ENCODE results near the gene KRTAP1-1.
"Not testable (repeated sequence)": the region's sequence is repeated elsewhere in the genome, so short reads cannot be mapped to it uniquely, and the experiment has no call there.

The KRTAP1-1 gene

GRCh38 chr17:41040783-41041571 lies at the start of gene KRTAP1-1:
TSS of gene KRTAP1-1 (minus strand) at chr17:41041450. CDS start at chr17:41041397, 53 bp downstream.
- H3K27ac ChIP-seq (ENCODE audit: low read length); H3K9me3 ChIP-seq (ENCODE audit: control insufficient read depth in 2 of 2, low read length in 2 of 2); H3K9ac ChIP-seq (ENCODE audit: low read length in 2 of 2); H3K36me3 ChIP-seq (ENCODE audit: control insufficient read depth in 2 of 2, insufficient read depth in 2 of 2, low read length in 2 of 2); H3K4me3 ChIP-seq (ENCODE audit: low read length in 2 of 2); H3K27me3 ChIP-seq (ENCODE audit: control insufficient read depth in 1 of 2, insufficient read depth in 2 of 2, low read length in 2 of 2); H3K4me1 ChIP-seq (ENCODE audit: control insufficient read depth, insufficient read depth, low read length): not testable (repeated sequence)

- not testable (repeated sequence) for H3K4me3 ChIP-seq (ENCODE audit: low read length in 2 of 2); H3K9ac ChIP-seq (ENCODE audit: low read length in 2 of 2); H3K36me3 ChIP-seq (ENCODE audit: control insufficient read depth in 2 of 2, insufficient read depth in 2 of 2, low read length in 2 of 2); H3K27me3 ChIP-seq (ENCODE audit: control insufficient read depth in 1 of 2, insufficient read depth in 2 of 2, low read length in 2 of 2); H3K4me1 ChIP-seq (ENCODE audit: control insufficient read depth, insufficient read depth, low read length); H3K27ac ChIP-seq (ENCODE audit: low read length); H3K9me3 ChIP-seq (ENCODE audit: control insufficient read depth in 2 of 2, low read length in 2 of 2)
Observed at GRCh38 chr17:41088760-41089352, 47.6 kb upstream of the KRTAP1-1 start.

- H3K4me3 ChIP-seq (ENCODE audit: low read length in 2 of 2); H3K9me3 ChIP-seq (ENCODE audit: control insufficient read depth in 2 of 2, low read length in 2 of 2); H3K27ac ChIP-seq (ENCODE audit: low read length); H3K27me3 ChIP-seq (ENCODE audit: control insufficient read depth in 1 of 2, insufficient read depth in 2 of 2, low read length in 2 of 2); H3K4me1 ChIP-seq (ENCODE audit: control insufficient read depth, insufficient read depth, low read length); H3K36me3 ChIP-seq (ENCODE audit: control insufficient read depth in 2 of 2, insufficient read depth in 2 of 2, low read length in 2 of 2); H3K9ac ChIP-seq (ENCODE audit: low read length in 2 of 2): not testable (repeated sequence)
Observed at GRCh38 chr17:41084100-41084856, 43.0 kb upstream of the KRTAP1-1 start, which contains the start of gene KRTAP4-7. TSS of gene KRTAP4-7 (plus strand) at chr17:41084150. CDS start at chr17:41084207, 57 bp downstream.

GRCh38 chr17:41083427-41083826 lies 42.2 kb upstream of the KRTAP1-1 start:
- H3K4me3 ChIP-seq (ENCODE audit: low read length in 2 of 2); H3K36me3 ChIP-seq (ENCODE audit: control insufficient read depth in 2 of 2, insufficient read depth in 2 of 2, low read length in 2 of 2); H3K9ac ChIP-seq (ENCODE audit: low read length in 2 of 2); H3K9me3 ChIP-seq (ENCODE audit: control insufficient read depth in 2 of 2, low read length in 2 of 2); H3K4me1 ChIP-seq (ENCODE audit: control insufficient read depth, insufficient read depth, low read length); H3K27ac ChIP-seq (ENCODE audit: low read length); H3K27me3 ChIP-seq (ENCODE audit: control insufficient read depth in 1 of 2, insufficient read depth in 2 of 2, low read length in 2 of 2): not testable (repeated sequence)

GRCh38 chr17:41082626-41083025 lies 41.4 kb upstream of the KRTAP1-1 start:
- Histone ChIP-seq H3K27me3 (ENCODE audit: control insufficient read depth in 1 of 2, insufficient read depth in 2 of 2, low read length in 2 of 2) (no peaks in the 10 kb centered on the region), H3K9ac (ENCODE audit: low read length in 2 of 2) (no peak overlapping the region), H3K4me3 (ENCODE audit: low read length in 2 of 2) (no peak overlapping the region), H3K9me3 (ENCODE audit: control insufficient read depth in 2 of 2, low read length in 2 of 2) (no peaks in the 10 kb centered on the region), H3K36me3 (ENCODE audit: control insufficient read depth in 2 of 2, insufficient read depth in 2 of 2, low read length in 2 of 2) (no peaks in the 10 kb centered on the region), H3K4me1 (ENCODE audit: control insufficient read depth, insufficient read depth, low read length) (no peaks in the 10 kb centered on the region), H3K27ac (ENCODE audit: low read length) (no peak overlapping the region)

GRCh38 chr17:41076788-41077187 lies 35.5 kb upstream of the KRTAP1-1 start:
- Histone ChIP-seq H3K9me3 (ENCODE audit: control insufficient read depth in 2 of 2, low read length in 2 of 2) (no peaks in the 10 kb centered on the region), H3K36me3 (ENCODE audit: control insufficient read depth in 2 of 2, insufficient read depth in 2 of 2, low read length in 2 of 2) (no peaks in the 10 kb centered on the region), H3K27ac (ENCODE audit: low read length) (no peak overlapping the region), H3K4me1 (ENCODE audit: control insufficient read depth, insufficient read depth, low read length) (no peaks in the 10 kb centered on the region), H3K4me3 (ENCODE audit: low read length in 2 of 2) (no peak overlapping the region), H3K27me3 (ENCODE audit: control insufficient read depth in 1 of 2, insufficient read depth in 2 of 2, low read length in 2 of 2) (no peaks in the 10 kb centered on the region), H3K9ac (ENCODE audit: low read length in 2 of 2) (no peak overlapping the region)

GRCh38 chr17:41073676-41074075 lies 32.4 kb upstream of the KRTAP1-1 start:
- H3K4me3 ChIP-seq (ENCODE audit: low read length in 2 of 2) = no peak overlapping the region
- H3K9me3 ChIP-seq (ENCODE audit: control insufficient read depth in 2 of 2, low read length in 2 of 2) = no peaks in the 10 kb centered on the region
- no peaks in the 10 kb centered on the region for H3K36me3 ChIP-seq (ENCODE audit: control insufficient read depth in 2 of 2, insufficient read depth in 2 of 2, low read length in 2 of 2)
- no peaks in the 10 kb centered on the region for H3K27me3 ChIP-seq (ENCODE audit: control insufficient read depth in 1 of 2, insufficient read depth in 2 of 2, low read length in 2 of 2)
- H3K9ac ChIP-seq (ENCODE audit: low read length in 2 of 2) = no peak overlapping the region
- H3K27ac ChIP-seq (ENCODE audit: low read length) = no peak overlapping the region
- no peaks in the 10 kb centered on the region for H3K4me1 ChIP-seq (ENCODE audit: control insufficient read depth, insufficient read depth, low read length)

GRCh38 chr17:41071606-41072360 lies 30.5 kb upstream of the KRTAP1-1 start:
- Histone ChIP-seq H3K36me3 (ENCODE audit: control insufficient read depth in 2 of 2, insufficient read depth in 2 of 2, low read length in 2 of 2) (no peaks in the 10 kb centered on the region), H3K27ac (ENCODE audit: low read length) (no peak overlapping the region), H3K9me3 (ENCODE audit: control insufficient read depth in 2 of 2, low read length in 2 of 2) (no peaks in the 10 kb centered on the region), H3K9ac (ENCODE audit: low read length in 2 of 2) (no peak overlapping the region), H3K27me3 (ENCODE audit: control insufficient read depth in 1 of 2, insufficient read depth in 2 of 2, low read length in 2 of 2) (no peaks in the 10 kb centered on the region), H3K4me3 (ENCODE audit: low read length in 2 of 2) (no peak overlapping the region), H3K4me1 (ENCODE audit: control insufficient read depth, insufficient read depth, low read length) (no peaks in the 10 kb centered on the region)

- Histone ChIP-seq H3K4me1 (ENCODE audit: control insufficient read depth, insufficient read depth, low read length) (no peaks in the 10 kb centered on the region), H3K36me3 (ENCODE audit: control insufficient read depth in 2 of 2, insufficient read depth in 2 of 2, low read length in 2 of 2) (no peaks in the 10 kb centered on the region), H3K27ac (ENCODE audit: low read length) (no peak overlapping the region), H3K27me3 (ENCODE audit: control insufficient read depth in 1 of 2, insufficient read depth in 2 of 2, low read length in 2 of 2) (no peaks in the 10 kb centered on the region), H3K9me3 (ENCODE audit: control insufficient read depth in 2 of 2, low read length in 2 of 2) (no peaks in the 10 kb centered on the region), H3K4me3 (ENCODE audit: low read length in 2 of 2) (no peak overlapping the region), H3K9ac (ENCODE audit: low read length in 2 of 2) (no peak overlapping the region)
Observed at GRCh38 chr17:41069031-41069430, 27.8 kb upstream of the KRTAP1-1 start.

GRCh38 chr17:41067281-41067680 lies 26.0 kb upstream of the KRTAP1-1 start:
- Histone ChIP-seq H3K9ac (ENCODE audit: low read length in 2 of 2) (no peak overlapping the region), H3K4me1 (ENCODE audit: control insufficient read depth, insufficient read depth, low read length) (no peaks in the 10 kb centered on the region), H3K27me3 (ENCODE audit: control insufficient read depth in 1 of 2, insufficient read depth in 2 of 2, low read length in 2 of 2) (no peaks in the 10 kb centered on the region), H3K4me3 (ENCODE audit: low read length in 2 of 2) (no peak overlapping the region), H3K27ac (ENCODE audit: low read length) (no peak overlapping the region), H3K36me3 (ENCODE audit: control insufficient read depth in 2 of 2, insufficient read depth in 2 of 2, low read length in 2 of 2) (no peaks in the 10 kb centered on the region), H3K9me3 (ENCODE audit: control insufficient read depth in 2 of 2, low read length in 2 of 2) (no peaks in the 10 kb centered on the region)

Measured in stomach smooth muscle (tissue), 2 donors.